DMS53 treated with DMSO at 0.1 percent for 48 hours (cell line): Measurements from ENCODE around the gene CPNE9.

Experiments used
- DNase-seq: peaks from one replicate; lab custom pipeline; 2025; ENCODE audit not compliant: unreplicated experiment; lab: John Stamatoyannopoulos, UW

CPNE9 gene

DNA sequence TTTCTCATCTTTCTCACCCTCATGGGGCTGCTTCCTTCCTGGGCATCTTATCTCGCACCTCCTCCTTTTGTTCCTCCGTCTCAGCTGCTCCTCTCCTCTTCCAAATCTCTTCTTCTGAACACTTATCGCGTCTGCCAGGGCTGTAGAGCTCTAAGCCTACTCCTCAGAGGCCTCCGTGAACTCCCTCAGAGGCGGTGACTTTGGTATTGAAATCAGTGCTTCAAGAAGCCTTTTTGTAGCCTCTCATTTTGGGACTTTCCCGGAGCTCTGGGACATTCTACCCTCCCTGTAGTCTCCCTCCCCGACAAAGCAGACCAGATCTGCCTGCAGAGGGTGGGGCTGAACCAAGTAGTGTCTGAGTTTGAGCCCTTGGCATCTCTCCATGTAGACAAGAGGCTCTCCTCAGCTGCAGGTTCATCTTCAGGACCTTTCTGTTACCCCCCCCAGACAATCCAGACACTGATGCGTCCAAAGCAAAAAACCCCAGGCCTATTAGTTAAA is 17.5 kb upstream of the CPNE9 start:
- DNase-seq, result no peak

DNA sequence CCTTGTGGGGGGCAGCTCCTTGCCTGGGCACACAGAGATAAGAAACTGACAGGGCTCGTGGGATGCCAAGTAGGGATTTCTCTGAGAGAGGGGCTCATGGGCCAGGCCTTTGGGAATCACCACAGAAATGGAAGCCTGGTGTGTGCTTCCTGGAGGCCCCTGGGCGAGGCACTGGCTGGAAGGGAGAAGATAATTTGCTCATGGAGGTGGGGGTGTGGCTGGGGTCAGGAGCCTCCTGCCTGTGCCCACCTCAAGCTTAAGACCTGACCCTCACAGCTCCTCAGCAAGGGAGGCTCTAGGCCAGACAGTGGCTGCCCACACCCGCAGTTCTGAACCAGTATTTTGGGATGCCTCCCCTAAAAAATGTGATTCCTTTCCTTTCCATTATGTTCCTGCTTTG is 16.9 kb upstream of the CPNE9 start:
- no peak for DNase-seq

- no peak for DNase-seq
These were observed 16.1 kb upstream of the CPNE9 start for GRCh38 chr3:9687514-9687913.

DNA sequence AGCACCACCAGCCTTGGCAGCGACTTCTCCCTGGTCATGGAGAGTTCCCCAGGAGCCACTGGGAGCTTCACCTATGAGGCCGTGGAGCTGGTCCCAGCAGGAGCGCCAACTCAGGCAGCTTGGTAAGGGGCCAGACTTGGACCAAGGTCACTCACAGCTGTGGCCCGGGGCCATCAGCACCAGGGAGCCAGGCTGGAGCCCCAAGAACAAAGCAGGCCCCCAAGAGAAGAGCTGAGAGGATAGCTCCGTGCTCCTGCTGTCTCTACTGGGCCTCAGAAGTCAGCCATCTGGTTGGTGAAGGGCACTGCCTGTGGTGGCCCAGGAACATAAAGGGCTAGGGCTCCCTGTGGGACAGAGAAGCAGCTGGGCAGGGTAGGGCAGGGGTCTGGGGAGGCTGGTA is 14.7 kb upstream of the CPNE9 start:
- DNase-seq, result no peak

DNA sequence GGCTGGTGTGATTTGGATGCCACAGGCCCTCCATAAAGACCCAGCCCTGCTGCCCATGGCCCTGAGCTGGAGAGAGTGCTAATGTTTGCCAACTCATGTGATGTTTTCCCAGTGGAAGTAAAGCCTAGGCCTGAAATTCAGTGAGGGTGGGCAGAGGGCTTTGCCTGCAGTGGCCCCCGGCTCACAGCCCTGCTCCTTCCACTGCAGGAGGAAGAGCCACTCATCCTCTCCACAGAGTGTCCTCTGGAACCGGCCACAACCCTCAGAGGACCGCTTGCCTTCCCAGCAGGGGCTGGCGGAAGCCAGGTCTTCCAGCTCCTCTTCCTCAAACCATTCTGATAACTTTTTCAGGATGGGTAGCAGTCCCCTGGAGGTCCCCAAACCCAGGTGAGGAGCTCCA is 13.9 kb upstream of the CPNE9 start:
- DNase-seq, result no peak

- DNase-seq, result no peak
These were observed 12.9 kb upstream of the CPNE9 start for GRCh38 chr3:9690451-9691450.

GRCh38 chr3:9691636-9692035 is 12.0 kb upstream of the CPNE9 start:
- no peak for DNase-seq

DNA sequence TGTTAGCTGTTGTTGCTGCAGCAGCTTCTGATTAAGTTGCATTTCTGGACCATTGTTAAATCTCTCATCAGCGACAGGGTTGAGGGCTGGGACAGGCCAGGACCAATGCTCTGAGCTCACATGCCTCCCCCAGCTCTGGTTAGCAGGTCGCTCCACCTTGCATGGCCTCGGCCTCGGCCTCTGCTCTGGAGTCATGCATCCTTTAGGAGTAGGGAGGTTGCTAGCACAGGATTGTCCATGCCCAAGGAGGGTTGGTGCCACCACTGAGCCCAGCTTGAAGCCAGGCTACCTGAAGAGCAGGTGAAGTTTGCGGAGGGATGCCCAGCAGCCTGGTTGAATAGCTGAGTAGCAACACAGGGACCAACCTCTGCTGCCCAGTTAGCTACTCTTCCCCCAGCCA is 11.2 kb upstream of the CPNE9 start:
- no peak for DNase-seq

- no peak for DNase-seq
These were observed 8.3 kb upstream of the CPNE9 start for GRCh38 chr3:9695345-9695744.

- no peak for DNase-seq
These were observed 7.9 kb upstream of the CPNE9 start for GRCh38 chr3:9695746-9696145.

- no peak for DNase-seq
These were observed 7.0 kb upstream of the CPNE9 start for GRCh38 chr3:9696480-9697220.

GRCh38 chr3:9697892-9698291 is 5.7 kb upstream of the CPNE9 start:
- no peak for DNase-seq

GRCh38 chr3:9698293-9698692 is 5.3 kb upstream of the CPNE9 start:
- DNase-seq, result no peak

DNA sequence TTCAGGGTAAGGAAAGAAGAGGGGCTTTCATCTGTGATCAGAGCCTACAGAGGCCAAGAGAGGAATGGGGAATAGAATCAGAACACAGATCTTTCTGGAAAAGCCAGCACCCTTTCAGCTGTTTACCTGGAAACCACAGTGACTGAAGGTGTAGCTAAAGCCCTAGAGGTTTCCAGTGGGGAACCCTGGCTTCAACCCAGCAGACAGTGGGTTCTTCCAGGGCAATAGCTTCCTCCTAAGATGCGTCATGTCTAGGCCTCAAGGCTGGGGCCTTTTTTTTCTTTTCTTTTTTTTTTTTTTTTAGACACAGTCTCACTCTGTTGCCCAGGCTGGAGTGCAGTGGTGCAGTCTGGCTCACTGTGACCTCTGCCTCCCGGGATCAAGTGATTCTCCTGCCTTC is 3.1 kb upstream of the CPNE9 start:
- no peak for DNase-seq

- DNase-seq, result no peak
These were observed 2.6 kb upstream of the CPNE9 start for GRCh38 chr3:9701006-9701405.

- DNase-seq, result no peak
These were observed 1.9 kb upstream of the CPNE9 start for GRCh38 chr3:9701711-9702110.

DNA sequence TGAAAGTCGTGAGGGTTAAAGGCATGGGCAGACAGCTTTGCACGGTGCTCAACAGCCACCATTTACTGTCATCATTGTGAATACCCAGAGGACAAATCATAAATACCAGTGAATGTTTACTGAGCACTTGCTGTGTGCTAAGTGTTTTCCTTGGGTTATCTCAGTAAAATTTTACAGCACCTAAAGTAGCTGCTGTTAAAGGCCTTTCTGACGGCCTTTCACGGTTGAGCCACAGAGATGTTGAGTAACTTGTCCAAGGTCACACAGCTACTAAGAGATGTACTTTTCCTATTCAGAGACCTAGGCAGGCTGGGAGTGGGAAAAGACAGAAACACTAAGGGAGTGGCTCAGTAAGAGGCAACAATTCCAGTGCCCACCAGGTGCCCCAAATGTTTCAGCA is 393 bp upstream of the CPNE9 start:
- DNase-seq, result no peak

GRCh38 chr3:9704347-9705322 is 1.0 kb downstream of the CPNE9 start:
- no peak for DNase-seq

GRCh38 chr3:9710174-9710739 is 6.6 kb downstream of the CPNE9 start:
- DNase-seq, result no peak

- no peak for DNase-seq
These were observed 8.8 kb downstream of the CPNE9 start for GRCh38 chr3:9712415-9712814.

- no peak for DNase-seq
These were observed 9.5 kb downstream of the CPNE9 start for GRCh38 chr3:9713142-9713541.
